Left ventricle myocardium inferior (tissue), 1 donor: Measurements from ENCODE around the gene ACSM5. TPM values are rescaled to one million over a fixed set of nuclear protein-coding genes. Genes with fewer than 3 reads are reported as not detected.
A peak's percentile ranks its signal among the peaks of the same experiment; 100 is the strongest.
"Not testable (repeated sequence)": the region's sequence is repeated elsewhere in the genome, so short reads cannot be mapped to it uniquely, and the experiment has no call there.

Source experiments
- DNase-seq: peaks from one replicate; pipeline ENCODE4 v3.0.0-alpha.2; 2020
- H3K27ac ChIP-seq: fragments of 200-600 bp; replicated peaks from 2 replicates; pipeline ENCODE4 v1.8.0; 2021
- H3K27me3 ChIP-seq: fragments of 200-600 bp; 2 replicates; pipeline ENCODE4 v1.8.0; 2021; ENCODE audit warnings: low read depth
- H3K36me3 ChIP-seq: fragments of 200-600 bp; 2 replicates; pipeline ENCODE4 v1.8.0; 2021
- H3K4me1 ChIP-seq: fragments of 200-600 bp; 2 replicates; pipeline ENCODE4 v1.8.0; 2021
- H3K4me3 ChIP-seq: fragments of 200-600 bp; 2 replicates; pipeline ENCODE4 v1.8.0; 2021; ENCODE audit warnings: mild to moderate bottlenecking, moderate library complexity
- H3K9me3 ChIP-seq: fragments of 200-600 bp; replicated peaks from 2 replicates; pipeline ENCODE4 v1.8.0; 2021
- CTCF ChIP-seq: fragments of 200-600 bp; IDR thresholded peaks from 2 replicates; pipeline ENCODE4 v1.8.0; 2021; ENCODE audit warnings: antibody characterized with exemption, mild to moderate bottlenecking, borderline replicate concordance
- intact Hi-C: fragments of 100-400 bp; cut with micrococcal nuclease; formaldehyde crosslinking; loops from one replicate; pipeline ENCODE4 v1.11.0; 2022
- total RNA-seq: library from RNA; stranded (reverse); fragmentation: NEBNext Ultra II Directional; extraction: Animal tissue kit (Norgen Biotek cat#: 25700); gene quantifications from one replicate; pipeline ENCODE4 v1.2.1, GENCODE V29; 2021
- donor health status: DM: no; HTN: yes; CAD: no; lungs with severe emphysema.

Gene ACSM5
- total RNA-seq, 1 donor from 2014 or later = 1.6 TPM

- H3K9me3 ChIP-seq, H3K36me3 ChIP-seq, DNase-seq, H3K4me1 ChIP-seq, intact Hi-C loops, H3K27me3 ChIP-seq, H3K27ac ChIP-seq, H3K4me3 ChIP-seq: not testable (repeated sequence)
Measured at GRCh38 chr16:20469930-20470329, 60.6 kb downstream of the ACSM5 start.

GRCh38 chr16:20470732-20471131 lies 61.4 kb downstream of the ACSM5 start:
- H3K36me3 ChIP-seq, H3K9me3 ChIP-seq, H3K4me1 ChIP-seq, H3K27me3 ChIP-seq, H3K27ac ChIP-seq, DNase-seq, H3K4me3 ChIP-seq, intact Hi-C loops: not testable (repeated sequence)

- intact Hi-C loops, H3K9me3 ChIP-seq, DNase-seq, H3K27me3 ChIP-seq, H3K36me3 ChIP-seq, H3K4me1 ChIP-seq, H3K4me3 ChIP-seq: not testable (repeated sequence)
- H3K27ac ChIP-seq = peak overlapping the region; percentile 5
Measured at GRCh38 chr16:20477188-20477744, 67.9 kb downstream of the ACSM5 start.

- H3K36me3 ChIP-seq, H3K27ac ChIP-seq, DNase-seq, H3K4me3 ChIP-seq, H3K27me3 ChIP-seq, intact Hi-C loops, H3K9me3 ChIP-seq, H3K4me1 ChIP-seq: not testable (repeated sequence)
Measured at GRCh38 chr16:20483989-20484388, 74.7 kb downstream of the ACSM5 start.

GRCh38 chr16:20484726-20485125 lies 75.4 kb downstream of the ACSM5 start:
- intact Hi-C loops = no loop called here
- no peaks in the 10 kb centered on the region for H3K36me3 ChIP-seq

GRCh38 chr16:20485408-20485807 lies 76.1 kb downstream of the ACSM5 start:
- H3K9me3 ChIP-seq = no peaks in the 10 kb centered on the region
- DNase-seq = no peak
- TF ChIP-seq CTCF = no peak
- H3K27ac ChIP-seq = no peak overlapping the region
- no peaks in the 10 kb centered on the region for H3K4me1 ChIP-seq
- intact Hi-C loops = no loop called here
- no peak overlapping the region for H3K4me3 ChIP-seq
- H3K27me3 ChIP-seq = no peaks in the 10 kb centered on the region
- H3K36me3 ChIP-seq = no peaks in the 10 kb centered on the region

More at GRCh38 chr16:20484726-20485125, 75.4 kb downstream of the ACSM5 start:
- no peak for DNase-seq
- no peak for TF ChIP-seq CTCF
- H3K27ac ChIP-seq = no peak overlapping the region
- H3K9me3 ChIP-seq = no peaks in the 10 kb centered on the region
- H3K4me1 ChIP-seq = no peaks in the 10 kb centered on the region
- no peaks in the 10 kb centered on the region for H3K27me3 ChIP-seq
- no peak overlapping the region for H3K4me3 ChIP-seq

Other genes starting within 250 kb of the ACSM5 start
- gene GP2, start 82.0 kb upstream of the ACSM5 start, total RNA-seq = not detected
- gene UMOD, start 56.8 kb upstream of the ACSM5 start, total RNA-seq = not detected
- gene PDILT, start 4.8 kb upstream of the ACSM5 start, total RNA-seq = not detected
- gene ACSM2A, start 42.0 kb downstream of the ACSM5 start, total RNA-seq = not detected
- gene ACSM2B, start 166.8 kb downstream of the ACSM5 start, total RNA-seq = not detected